Measurements from ENCODE around the gene TFEC.

TFEC gene

DNA sequence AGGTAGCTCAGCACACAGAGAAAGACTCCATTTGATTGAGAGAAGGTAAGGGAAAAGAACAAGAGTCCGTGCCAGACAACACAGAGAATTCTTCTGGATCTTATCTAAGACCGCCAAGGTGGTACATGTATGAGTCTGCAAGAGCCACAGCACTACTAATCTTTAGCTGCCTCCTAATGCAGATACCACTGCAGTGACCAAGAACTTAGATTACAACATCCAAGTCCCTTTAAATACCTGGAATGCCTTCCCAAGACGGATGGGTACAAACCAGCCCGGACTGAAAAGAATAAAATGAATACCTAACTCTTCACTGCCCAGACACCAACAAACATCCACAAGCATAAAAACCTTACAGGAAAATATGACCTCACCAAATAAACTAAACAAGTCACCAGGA lies 33.3 kb downstream of the TFEC start:
- TF ChIP-seq, protein P1, sequence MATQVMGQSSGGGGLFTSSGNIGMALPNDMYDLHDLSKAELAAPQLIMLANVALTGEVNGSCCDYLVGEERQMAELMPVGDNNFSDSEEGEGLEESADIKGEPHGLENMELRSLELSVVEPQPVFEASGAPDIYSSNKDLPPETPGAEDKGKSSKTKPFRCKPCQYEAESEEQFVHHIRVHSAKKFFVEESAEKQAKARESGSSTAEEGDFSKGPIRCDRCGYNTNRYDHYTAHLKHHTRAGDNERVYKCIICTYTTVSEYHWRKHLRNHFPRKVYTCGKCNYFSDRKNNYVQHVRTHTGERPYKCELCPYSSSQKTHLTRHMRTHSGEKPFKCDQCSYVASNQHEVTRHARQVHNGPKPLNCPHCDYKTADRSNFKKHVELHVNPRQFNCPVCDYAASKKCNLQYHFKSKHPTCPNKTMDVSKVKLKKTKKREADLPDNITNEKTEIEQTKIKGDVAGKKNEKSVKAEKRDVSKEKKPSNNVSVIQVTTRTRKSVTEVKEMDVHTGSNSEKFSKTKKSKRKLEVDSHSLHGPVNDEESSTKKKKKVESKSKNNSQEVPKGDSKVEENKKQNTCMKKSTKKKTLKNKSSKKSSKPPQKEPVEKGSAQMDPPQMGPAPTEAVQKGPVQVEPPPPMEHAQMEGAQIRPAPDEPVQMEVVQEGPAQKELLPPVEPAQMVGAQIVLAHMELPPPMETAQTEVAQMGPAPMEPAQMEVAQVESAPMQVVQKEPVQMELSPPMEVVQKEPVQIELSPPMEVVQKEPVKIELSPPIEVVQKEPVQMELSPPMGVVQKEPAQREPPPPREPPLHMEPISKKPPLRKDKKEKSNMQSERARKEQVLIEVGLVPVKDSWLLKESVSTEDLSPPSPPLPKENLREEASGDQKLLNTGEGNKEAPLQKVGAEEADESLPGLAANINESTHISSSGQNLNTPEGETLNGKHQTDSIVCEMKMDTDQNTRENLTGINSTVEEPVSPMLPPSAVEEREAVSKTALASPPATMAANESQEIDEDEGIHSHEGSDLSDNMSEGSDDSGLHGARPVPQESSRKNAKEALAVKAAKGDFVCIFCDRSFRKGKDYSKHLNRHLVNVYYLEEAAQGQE (IDR thresholded peaks at IDR 0.05; ENCODE audit: low read depth) = no peak
- TF ChIP-seq EP300 (IDR thresholded peaks at IDR 0.05; ENCODE audit: borderline replicate concordance) (no peak), RAD21 (IDR thresholded peaks at IDR 0.05; ENCODE audit: low read depth) (no peak), YY1 (IDR thresholded peaks at IDR 0.05; ENCODE audit: low read depth) (no peak), EGR1 (IDR thresholded peaks at IDR 0.05) (no peak), TCF12 (IDR thresholded peaks at IDR 0.05; ENCODE audit: low read depth) (no peak), CEBPB (IDR thresholded peaks at IDR 0.05) (no peak), ZBTB7A (IDR thresholded peaks at IDR 0.05; ENCODE audit: low read depth) (no peak), FOXM1 (IDR thresholded peaks at IDR 0.05; ENCODE audit: borderline replicate concordance, low read depth) (no peak), TAF1 (IDR thresholded peaks at IDR 0.05; ENCODE audit: low read depth) (no peak), CREB1 (IDR thresholded peaks at IDR 0.05; ENCODE audit: low read depth) (no peak), NFIC (IDR thresholded peaks at IDR 0.05) (no peak)
- TF ChIP-seq, protein P2, sequence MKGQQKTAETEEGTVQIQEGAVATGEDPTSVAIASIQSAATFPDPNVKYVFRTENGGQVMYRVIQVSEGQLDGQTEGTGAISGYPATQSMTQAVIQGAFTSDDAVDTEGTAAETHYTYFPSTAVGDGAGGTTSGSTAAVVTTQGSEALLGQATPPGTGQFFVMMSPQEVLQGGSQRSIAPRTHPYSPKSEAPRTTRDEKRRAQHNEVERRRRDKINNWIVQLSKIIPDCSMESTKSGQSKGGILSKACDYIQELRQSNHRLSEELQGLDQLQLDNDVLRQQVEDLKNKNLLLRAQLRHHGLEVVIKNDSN (IDR thresholded peaks at IDR 0.05) = no peak

DNA sequence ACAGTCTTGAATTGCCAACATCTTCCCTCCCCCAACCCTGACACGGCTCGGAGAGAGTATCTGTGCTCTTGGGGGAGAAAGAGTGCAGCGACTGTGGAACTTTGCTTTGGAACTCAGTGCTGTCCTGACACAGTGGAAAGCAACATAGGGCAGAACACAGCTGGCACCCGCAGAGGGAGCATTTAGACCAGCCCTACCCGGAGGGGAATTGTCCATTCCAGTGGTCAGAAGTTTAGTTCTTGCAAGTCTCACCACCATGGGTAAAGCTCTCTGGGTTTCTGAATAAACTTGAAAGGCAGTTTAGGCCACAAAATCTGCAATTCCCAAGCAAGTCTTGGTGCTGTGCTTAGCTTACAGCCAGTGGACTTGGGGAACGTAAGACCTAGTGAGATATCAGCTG lies 34.9 kb downstream of the TFEC start:
- TF ChIP-seq, protein P2 (IDR thresholded peaks at IDR 0.05) = no peak
- no peak for TF ChIP-seq EP300 (IDR thresholded peaks at IDR 0.05; ENCODE audit: borderline replicate concordance)
- no peak for TF ChIP-seq TAF1 (IDR thresholded peaks at IDR 0.05; ENCODE audit: low read depth)
- TF ChIP-seq ZBTB7A (IDR thresholded peaks at IDR 0.05; ENCODE audit: low read depth) = no peak
- TF ChIP-seq CEBPB (IDR thresholded peaks at IDR 0.05) = no peak
- no peak for TF ChIP-seq TEAD4 (IDR thresholded peaks at IDR 0.05)
- TF ChIP-seq, protein P3, sequence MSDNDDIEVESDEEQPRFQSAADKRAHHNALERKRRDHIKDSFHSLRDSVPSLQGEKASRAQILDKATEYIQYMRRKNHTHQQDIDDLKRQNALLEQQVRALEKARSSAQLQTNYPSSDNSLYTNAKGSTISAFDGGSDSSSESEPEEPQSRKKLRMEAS (IDR thresholded peaks at IDR 0.05) = no peak

DNA sequence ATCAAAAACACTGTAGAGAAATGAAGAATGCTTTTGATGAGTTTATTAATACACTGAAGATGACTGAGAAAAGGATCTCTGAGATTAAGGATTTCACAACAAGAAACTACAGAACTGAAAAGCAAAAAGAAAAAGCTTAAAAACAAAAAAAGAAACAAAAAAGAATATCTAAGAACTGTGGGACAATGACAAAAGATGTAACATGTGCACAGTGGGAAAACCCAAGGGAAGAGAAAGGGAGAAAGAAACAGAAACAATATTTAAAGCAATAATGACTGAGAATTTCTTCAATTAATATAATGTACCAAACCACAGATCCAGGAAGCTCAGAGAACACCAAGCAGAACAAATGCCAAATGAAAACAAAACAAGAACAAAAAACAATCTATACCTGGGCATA lies 42.2 kb downstream of the TFEC start:
- TF ChIP-seq CREB1 (IDR thresholded peaks at IDR 0.05; ENCODE audit: low read depth) = no peak
- TF ChIP-seq CEBPB (IDR thresholded peaks at IDR 0.05) = no peak
- no peak for TF ChIP-seq TCF12 (IDR thresholded peaks at IDR 0.05; ENCODE audit: low read depth)

DNA sequence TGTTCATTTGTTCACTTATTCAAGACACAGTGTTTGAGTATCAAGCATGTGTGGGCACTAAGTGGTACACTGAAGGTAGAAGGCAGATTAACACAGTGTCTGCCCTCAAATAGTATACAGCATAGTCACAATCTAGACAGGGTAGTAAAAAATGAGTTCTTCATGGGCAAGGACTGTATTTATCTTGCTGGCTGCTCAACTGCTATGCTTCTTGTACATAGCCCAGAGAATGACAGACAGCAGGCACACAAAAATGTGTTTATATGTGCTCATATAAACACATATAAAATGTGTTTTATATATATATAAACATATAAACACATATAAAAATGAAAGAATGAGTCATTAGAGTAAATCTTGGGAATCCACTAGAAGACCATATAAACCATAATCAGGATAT lies 43.1 kb downstream of the TFEC start:
- TF ChIP-seq TAF1 (IDR thresholded peaks at IDR 0.05; ENCODE audit: low read depth) (no peak), ZBTB7A (IDR thresholded peaks at IDR 0.05; ENCODE audit: low read depth) (no peak), CEBPB (IDR thresholded peaks at IDR 0.05) (no peak), FOXM1 (IDR thresholded peaks at IDR 0.05; ENCODE audit: borderline replicate concordance, low read depth) (no peak), NFIC (IDR thresholded peaks at IDR 0.05) (no peak), EGR1 (IDR thresholded peaks at IDR 0.05) (no peak), RAD21 (IDR thresholded peaks at IDR 0.05; ENCODE audit: low read depth) (no peak), TCF12 (IDR thresholded peaks at IDR 0.05; ENCODE audit: low read depth) (no peak), TEAD4 (IDR thresholded peaks at IDR 0.05) (no peak), CREB1 (IDR thresholded peaks at IDR 0.05; ENCODE audit: low read depth) (no peak)
- TF ChIP-seq, protein P3 (IDR thresholded peaks at IDR 0.05) = no peak

DNA sequence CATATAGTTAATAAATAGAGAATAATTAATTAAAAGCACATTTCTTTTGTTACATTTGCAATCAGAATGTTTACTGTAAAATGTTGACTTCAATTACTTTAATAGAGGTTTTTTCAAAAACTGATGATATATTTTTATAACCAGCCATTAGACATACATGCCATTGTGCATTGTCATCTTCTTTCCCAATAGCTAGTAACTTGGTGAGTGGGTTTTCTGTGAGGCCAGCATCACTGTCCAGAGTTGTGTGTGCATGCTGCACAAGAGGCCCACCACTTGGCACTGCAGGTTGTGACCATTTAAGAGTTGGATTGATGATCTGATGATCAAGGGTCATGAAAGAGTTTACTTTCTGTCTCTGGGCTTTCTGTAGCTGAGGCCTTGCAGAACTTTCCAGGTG lies 46.5 kb downstream of the TFEC start:
- TF ChIP-seq CEBPB (IDR thresholded peaks at IDR 0.05) (no peak), EGR1 (IDR thresholded peaks at IDR 0.05) (no peak), ZBTB7A (IDR thresholded peaks at IDR 0.05; ENCODE audit: low read depth) (no peak), EP300 (IDR thresholded peaks at IDR 0.05; ENCODE audit: borderline replicate concordance) (no peak), RAD21 (IDR thresholded peaks at IDR 0.05; ENCODE audit: low read depth) (no peak), YY1 (IDR thresholded peaks at IDR 0.05; ENCODE audit: low read depth) (no peak), TCF12 (IDR thresholded peaks at IDR 0.05; ENCODE audit: low read depth) (no peak), NFIC (IDR thresholded peaks at IDR 0.05) (no peak)
- TF ChIP-seq, protein P2 (IDR thresholded peaks at IDR 0.05) = no peak

DNA sequence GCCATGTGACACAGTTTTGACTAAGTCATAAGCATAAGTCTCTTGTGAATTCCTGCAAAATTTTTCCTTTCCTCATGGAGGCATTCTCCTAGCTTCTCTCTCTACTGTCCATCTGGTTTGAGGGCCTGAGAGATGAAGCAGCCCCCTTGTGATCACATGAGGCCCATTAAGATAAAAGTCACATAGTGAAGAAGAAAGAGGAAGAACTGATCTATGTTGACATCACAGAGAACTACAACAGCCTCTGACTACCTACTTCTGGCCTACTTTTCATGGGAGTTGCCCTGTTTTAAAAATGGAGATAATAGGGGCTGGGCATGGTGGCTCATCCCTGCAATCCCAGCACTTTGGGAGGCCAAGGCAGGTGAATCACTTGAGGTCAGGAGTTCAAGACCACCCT lies 50.4 kb downstream of the TFEC start:
- TF ChIP-seq, protein P1 (IDR thresholded peaks at IDR 0.05; ENCODE audit: low read depth) = no peak
- TF ChIP-seq RAD21 (IDR thresholded peaks at IDR 0.05; ENCODE audit: low read depth) = no peak
- no peak for TF ChIP-seq YY1 (IDR thresholded peaks at IDR 0.05; ENCODE audit: low read depth)
- TF ChIP-seq ZBTB7A (IDR thresholded peaks at IDR 0.05; ENCODE audit: low read depth) = no peak
- TF ChIP-seq CEBPB (IDR thresholded peaks at IDR 0.05) = no peak
- TF ChIP-seq TEAD4 (IDR thresholded peaks at IDR 0.05) = no peak
- no peak for TF ChIP-seq EP300 (IDR thresholded peaks at IDR 0.05; ENCODE audit: borderline replicate concordance)
- no peak for TF ChIP-seq TCF12 (IDR thresholded peaks at IDR 0.05; ENCODE audit: low read depth)
- TF ChIP-seq, protein P3 (IDR thresholded peaks at IDR 0.05) = no peak
- no peak for TF ChIP-seq TAF1 (IDR thresholded peaks at IDR 0.05; ENCODE audit: low read depth)
- no peak for TF ChIP-seq FOXM1 (IDR thresholded peaks at IDR 0.05; ENCODE audit: borderline replicate concordance, low read depth)
- TF ChIP-seq CREB1 (IDR thresholded peaks at IDR 0.05; ENCODE audit: low read depth) = no peak
- TF ChIP-seq, protein P2 (IDR thresholded peaks at IDR 0.05) = no peak
- TF ChIP-seq NFIC (IDR thresholded peaks at IDR 0.05) = no peak

Data from Ishikawa (cell line).